NCI-H1694 (cell line): ENCODE results near the gene TPBG.
"Not testable (repeated sequence)": the region's sequence is repeated elsewhere in the genome, so short reads cannot be mapped to it uniquely, and the experiment has no call there.

Experiments used
- DNase-seq: peaks from one replicate; lab custom pipeline; 2025; lab: John Stamatoyannopoulos, UW

The TPBG gene

GRCh38 chr6:82374516-82374915, 10.9 kb downstream of the TPBG start:
- no peak for DNase-seq

- DNase-seq: no peak
These were observed 13.0 kb downstream of the TPBG start for GRCh38 chr6:82376636-82377035.

- no peak for DNase-seq
These were observed 17.1 kb downstream of the TPBG start for GRCh38 chr6:82380566-82381185.

- DNase-seq: no peak
These were observed 17.7 kb downstream of the TPBG start for GRCh38 chr6:82381278-82381677.

- DNase-seq: no peak
These were observed 21.5 kb downstream of the TPBG start for GRCh38 chr6:82385102-82385501.

GRCh38 chr6:82385546-82385945, 21.9 kb downstream of the TPBG start:
- no peak for DNase-seq

- no peak for DNase-seq
These were observed 22.3 kb downstream of the TPBG start for GRCh38 chr6:82385961-82386360.

GRCh38 chr6:82394770-82395169, 31.2 kb downstream of the TPBG start:
- DNase-seq: not testable (repeated sequence)

- no peak for DNase-seq
These were observed 33.5 kb downstream of the TPBG start for GRCh38 chr6:82396964-82397751.

GRCh38 chr6:82397962-82398692, 34.5 kb downstream of the TPBG start:
- no peak for DNase-seq

- DNase-seq: no peak
These were observed 45.4 kb downstream of the TPBG start for GRCh38 chr6:82408952-82409431.

- no peak for DNase-seq
These were observed 46.6 kb downstream of the TPBG start for GRCh38 chr6:82410151-82410648.

- DNase-seq: no peak
These were observed 50.3 kb downstream of the TPBG start for GRCh38 chr6:82413868-82414267.

GRCh38 chr6:82415820-82416219, 52.2 kb downstream of the TPBG start:
- DNase-seq: no peak

- DNase-seq: no peak
These were observed 52.7 kb downstream of the TPBG start for GRCh38 chr6:82416346-82416745.
